SK-N-SH treated with all-trans-retinoic acid at 6 μM for 48 hours (cell line): ENCODE results near the gene CDPF1.

Experiments used
- PATZ1 ChIP-seq: fragments of 250-450 bp; sonication (Bioruptor Pico); IDR thresholded peaks from 2 replicates; pipeline ENCODE4 v1.8.0; 2020; ENCODE audit warnings: mild to moderate bottlenecking, moderate library complexity, borderline replicate concordance
- TSHZ2 ChIP-seq: fragments of 250-450 bp; sonication (Bioruptor Pico); IDR thresholded peaks from 2 replicates; pipeline ENCODE4 v1.5.0; 2020; ENCODE audit warnings: mild to moderate bottlenecking, moderate library complexity

GRCh38 chr22:46250783-46251125, 661 bp upstream of the CDPF1 start:
- no peak for TF ChIP-seq PATZ1 (CRISPR knock-in tag)
- no peak for TF ChIP-seq TSHZ2 (CRISPR knock-in tag)
